ENCODE data around the gene EPS8L3.

EPS8L3 gene

DNA sequence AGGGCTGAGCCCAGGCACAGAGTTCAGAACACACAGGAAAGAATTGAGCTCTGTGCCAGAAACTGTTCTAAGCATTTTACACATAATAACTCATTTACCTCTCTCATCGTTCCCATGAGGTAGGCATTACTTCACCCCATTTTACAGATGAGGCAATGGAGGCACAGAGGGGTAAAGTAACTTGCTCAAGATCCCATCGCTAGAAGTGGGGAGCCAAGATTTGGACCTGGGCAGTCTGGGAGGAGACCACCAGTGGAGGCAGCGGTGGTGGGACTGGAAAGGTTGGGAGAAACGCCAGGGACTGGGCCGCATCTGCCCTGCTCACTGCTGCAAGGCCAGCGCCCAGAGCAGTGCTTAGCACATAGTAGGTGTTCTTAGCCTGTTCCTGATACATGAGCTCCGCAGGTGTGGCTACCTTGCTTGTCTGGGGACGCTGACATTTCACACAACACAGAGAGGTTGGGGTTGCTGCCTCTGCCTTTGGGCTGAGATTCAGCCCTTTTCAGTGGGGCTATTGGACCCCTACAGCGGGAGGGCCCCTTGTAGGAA lies 27.8 kb upstream of the EPS8L3 start:
- no peak overlapping the region for H3K4me3 ChIP-seq (ENCODE audit: low read length)
- H4K8ac ChIP-seq (ENCODE audit: low read depth, low read length): no peak overlapping the region
- H3K79me1 ChIP-seq (ENCODE audit: low read length): no peaks in the 10 kb centered on the region
- peak overlapping the region; percentile 66 for H3K56ac ChIP-seq (ENCODE audit: low read length)
- no peak overlapping the region for H4K5ac ChIP-seq (ENCODE audit: low read length)
- peak overlapping the region; percentile 0 for H2AK5ac ChIP-seq (ENCODE audit: low read length)
- H2BK15ac ChIP-seq (replicated peaks; ENCODE audit: low read depth): no peak overlapping the region
- WGBS (ENCODE audit: extremely low coverage, insufficient coverage, low lambda C conversion rate): no CpG with 5 or more reads among the region's 9 CpGs
- peak overlapping the region; percentile 62 for H3K27ac ChIP-seq (ENCODE audit: low read depth, low read length)
- peak overlapping the region; percentile 54 for H3K9ac ChIP-seq (ENCODE audit: low read length)
- H3K23ac ChIP-seq (ENCODE audit: low read length): no peak overlapping the region
- peaks cover 20% of the 10 kb centered on the region for H3K4me1 ChIP-seq (ENCODE audit: control insufficient read depth, low read depth, low read length)
- no peak overlapping the region for H3K4ac ChIP-seq (ENCODE audit: low read depth, low read length)
- H3K36me3 ChIP-seq (ENCODE audit: control insufficient read depth, insufficient read depth, low read length): no peaks in the 10 kb centered on the region
- H3K27me3 ChIP-seq (ENCODE audit: insufficient read depth, low read length, poor library complexity): no peaks in the 10 kb centered on the region
- no peak for DNase-seq
- H3K79me2 ChIP-seq (ENCODE audit: control insufficient read depth, insufficient read depth, low read length): no peaks in the 10 kb centered on the region
- H3K4me2 ChIP-seq (ENCODE audit: low read length): no peak overlapping the region
- H2BK5ac ChIP-seq (ENCODE audit: low read length): peak overlapping the region; percentile 14
- H2BK120ac ChIP-seq (ENCODE audit: low read depth, low read length): peak overlapping the region; percentile 14
- H3K18ac ChIP-seq (ENCODE audit: low read length): peak overlapping the region; percentile 41

DNA sequence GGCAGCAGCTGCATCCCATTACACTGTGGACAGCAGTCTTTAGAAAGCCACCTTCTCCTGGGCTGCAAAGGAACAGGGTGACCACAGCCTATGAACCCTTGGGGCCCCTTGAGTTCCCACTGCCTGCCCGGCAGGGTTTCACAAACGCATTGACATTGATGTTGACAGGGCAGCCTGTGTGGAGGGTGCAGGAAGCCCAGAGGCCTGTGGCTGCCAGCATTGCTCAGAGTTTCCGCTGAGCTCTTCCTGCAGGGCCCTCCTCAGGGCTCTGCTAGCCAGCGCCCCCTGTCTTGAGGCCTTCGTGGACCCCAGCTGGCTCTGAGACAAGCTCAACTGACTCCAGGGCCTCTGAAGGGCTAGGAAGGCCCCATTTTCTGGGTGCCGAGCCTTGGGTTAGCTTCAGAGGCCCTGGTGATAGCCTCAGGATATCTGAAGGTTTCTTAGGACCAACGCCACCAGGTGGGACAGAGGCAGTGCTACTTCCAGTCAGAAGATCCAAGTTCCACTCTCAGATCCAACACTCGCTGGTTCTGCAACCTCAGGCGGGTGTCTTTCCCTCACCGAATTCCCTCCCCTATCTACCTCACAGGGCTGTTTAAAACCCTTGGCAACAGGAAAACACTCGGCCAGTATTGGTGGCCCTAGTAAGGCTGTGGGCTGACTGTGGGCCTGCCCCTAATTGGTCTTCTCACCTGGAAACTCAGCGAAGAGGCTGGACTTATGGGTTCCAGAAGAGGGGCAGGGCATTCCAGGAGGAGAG lies 27.2 kb upstream of the EPS8L3 start:
- WGBS (ENCODE audit: extremely low coverage, insufficient coverage, low lambda C conversion rate): no CpG with 5 or more reads among the region's 12 CpGs
- Histone ChIP-seq H2AK5ac (ENCODE audit: low read length) (peak overlapping the region; percentile 0), H3K23ac (ENCODE audit: low read length) (no peak overlapping the region), H3K27me3 (ENCODE audit: insufficient read depth, low read length, poor library complexity) (no peaks in the 10 kb centered on the region), H2BK15ac (replicated peaks; ENCODE audit: low read depth) (no peak overlapping the region), H3K18ac (ENCODE audit: low read length) (peak overlapping the region; percentile 11), H3K4ac (ENCODE audit: low read depth, low read length) (no peak overlapping the region), H4K5ac (ENCODE audit: low read length) (no peak overlapping the region), H3K79me1 (ENCODE audit: low read length) (no peaks in the 10 kb centered on the region), H3K9ac (ENCODE audit: low read length) (peak overlapping the region; percentile 30), H3K56ac (ENCODE audit: low read length) (peak overlapping the region; percentile 66), H3K27ac (ENCODE audit: low read depth, low read length) (no peak overlapping the region), H3K4me2 (ENCODE audit: low read length) (no peak overlapping the region), H2BK120ac (ENCODE audit: low read depth, low read length) (no peak overlapping the region), H3K79me2 (ENCODE audit: control insufficient read depth, insufficient read depth, low read length) (no peaks in the 10 kb centered on the region), H3K36me3 (ENCODE audit: control insufficient read depth, insufficient read depth, low read length) (no peaks in the 10 kb centered on the region), H2BK5ac (ENCODE audit: low read length) (no peak overlapping the region), H3K4me3 (ENCODE audit: low read length) (no peak overlapping the region), H4K8ac (ENCODE audit: low read depth, low read length) (no peak overlapping the region), H3K4me1 (ENCODE audit: control insufficient read depth, low read depth, low read length) (peaks cover 20% of the 10 kb centered on the region)
- DNase-seq: peak; percentile 91

DNA sequence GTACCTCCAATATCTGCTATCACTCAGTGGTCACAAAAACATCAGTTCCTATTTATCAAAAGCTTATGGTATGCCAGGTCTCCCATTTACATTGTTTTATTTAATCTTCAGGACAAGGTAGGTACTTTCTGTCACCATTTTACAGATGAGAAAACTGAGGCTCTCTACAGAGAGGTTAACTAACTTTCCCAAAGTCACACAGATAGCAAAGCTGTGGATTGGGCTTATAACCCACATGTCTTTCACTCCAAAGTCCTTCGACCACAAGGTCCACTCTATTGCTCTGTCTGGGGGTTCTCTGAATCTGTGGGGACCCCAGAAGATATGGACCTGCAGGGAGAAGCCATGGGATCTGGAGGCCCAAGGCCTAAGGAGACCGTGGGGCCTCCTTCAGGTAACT lies 26.6 kb upstream of the EPS8L3 start:
- Histone ChIP-seq H3K27ac (ENCODE audit: low read depth, low read length) (no peak overlapping the region), H3K4me2 (ENCODE audit: low read length) (no peak overlapping the region), H2BK15ac (replicated peaks; ENCODE audit: low read depth) (no peak overlapping the region), H3K4ac (ENCODE audit: low read depth, low read length) (no peak overlapping the region), H2AK5ac (ENCODE audit: low read length) (no peak overlapping the region), H2BK5ac (ENCODE audit: low read length) (no peak overlapping the region), H3K4me1 (ENCODE audit: control insufficient read depth, low read depth, low read length) (peaks cover 20% of the 10 kb centered on the region), H3K36me3 (ENCODE audit: control insufficient read depth, insufficient read depth, low read length) (no peaks in the 10 kb centered on the region), H3K27me3 (ENCODE audit: insufficient read depth, low read length, poor library complexity) (no peaks in the 10 kb centered on the region), H4K5ac (ENCODE audit: low read length) (no peak overlapping the region), H3K23ac (ENCODE audit: low read length) (no peak overlapping the region), H2BK120ac (ENCODE audit: low read depth, low read length) (no peak overlapping the region), H3K79me1 (ENCODE audit: low read length) (no peaks in the 10 kb centered on the region), H3K9ac (ENCODE audit: low read length) (no peak overlapping the region), H4K8ac (ENCODE audit: low read depth, low read length) (no peak overlapping the region), H3K18ac (ENCODE audit: low read length) (no peak overlapping the region), H3K4me3 (ENCODE audit: low read length) (no peak overlapping the region), H3K56ac (ENCODE audit: low read length) (peak overlapping the region; percentile 30), H3K79me2 (ENCODE audit: control insufficient read depth, insufficient read depth, low read length) (no peaks in the 10 kb centered on the region)
- WGBS (ENCODE audit: extremely low coverage, insufficient coverage, low lambda C conversion rate): no CpG with 5 or more reads among the region's 2 CpGs
- no peak for DNase-seq

DNA sequence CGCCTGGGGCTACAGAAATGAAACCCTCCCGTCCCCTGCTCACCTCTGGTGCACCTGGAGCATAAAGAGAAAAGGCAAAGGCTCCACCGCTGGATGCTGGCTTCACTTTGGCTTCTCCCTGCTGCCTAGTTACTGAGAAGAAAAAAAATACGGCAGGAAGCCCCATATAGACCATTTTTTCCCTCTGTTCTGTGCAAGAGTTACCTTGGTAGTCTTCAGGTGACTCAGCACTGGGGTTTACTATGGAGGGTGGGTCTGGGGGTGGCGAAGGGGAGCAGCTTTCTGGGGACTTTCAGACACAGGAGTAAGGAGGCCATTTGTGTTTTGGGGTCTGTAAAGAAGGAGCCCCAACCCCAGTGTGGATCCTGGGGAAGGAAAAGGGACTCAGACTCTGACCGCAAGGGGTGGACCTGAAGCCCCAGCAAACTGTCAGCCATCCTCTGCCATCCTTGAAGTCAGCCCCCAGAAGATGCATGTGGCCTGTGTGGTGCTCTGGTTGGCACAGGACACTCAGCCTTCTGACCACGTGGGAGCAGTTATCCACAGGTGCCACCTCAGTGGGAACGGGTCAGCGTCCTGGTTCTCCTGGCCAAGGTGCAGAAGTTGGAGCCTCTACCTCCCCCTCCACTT lies 25.9 kb upstream of the EPS8L3 start:
- DNase-seq: no peak
- H2AK5ac ChIP-seq (ENCODE audit: low read length): peak overlapping the region; percentile 33
- no peak overlapping the region for H3K18ac ChIP-seq (ENCODE audit: low read length)

DNA sequence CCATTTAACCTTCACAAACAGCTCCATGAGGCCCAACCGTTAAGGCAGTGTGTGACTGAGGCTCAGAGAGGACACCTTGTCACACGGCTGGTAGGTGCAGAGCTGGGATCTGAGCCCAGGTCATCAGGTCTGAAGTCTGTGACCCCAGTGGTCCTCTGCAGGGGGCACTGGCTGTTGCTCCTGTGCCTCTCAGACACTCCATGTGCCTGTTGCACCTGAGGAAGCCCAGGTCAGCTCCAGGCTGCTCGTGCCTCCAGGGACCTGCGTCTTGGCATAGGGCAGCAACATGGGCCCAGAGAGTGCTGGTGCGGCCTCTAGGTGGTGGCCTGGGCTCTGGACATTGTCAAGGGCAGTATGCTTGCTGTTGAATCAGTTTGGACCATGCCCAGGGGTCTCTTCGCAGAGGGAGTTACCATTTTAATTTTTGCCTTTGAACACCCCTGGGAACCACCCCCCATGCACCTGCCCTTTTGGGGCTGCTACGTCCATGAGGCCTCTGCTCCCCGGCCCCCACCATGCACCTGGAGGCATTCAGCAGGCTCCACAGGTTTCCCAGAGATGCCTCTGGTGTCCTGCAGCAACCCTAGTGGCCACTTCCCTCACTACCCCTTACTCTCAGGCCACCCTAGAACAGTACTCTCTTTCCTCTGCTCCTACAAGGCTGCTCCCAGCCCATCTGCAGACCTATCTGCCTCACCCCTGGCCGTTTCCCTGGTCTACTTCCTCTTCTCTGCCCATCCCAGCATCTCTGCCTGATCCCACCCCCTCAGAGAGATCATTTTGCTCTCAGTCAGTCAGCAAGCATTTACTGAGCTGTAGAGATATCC lies 25.2 kb upstream of the EPS8L3 start:
- no CpG with 5 or more reads among the region's 9 CpGs for WGBS (ENCODE audit: extremely low coverage, insufficient coverage, low lambda C conversion rate)

More for the DNA sequence above, 25.9 kb upstream of the EPS8L3 start:
- H2BK15ac ChIP-seq (replicated peaks; ENCODE audit: low read depth): no peak overlapping the region
- no peak overlapping the region for H3K4me2 ChIP-seq (ENCODE audit: low read length)
- no peak overlapping the region for H3K23ac ChIP-seq (ENCODE audit: low read length)
- no peaks in the 10 kb centered on the region for H3K36me3 ChIP-seq (ENCODE audit: control insufficient read depth, insufficient read depth, low read length)
- no peak overlapping the region for H3K4ac ChIP-seq (ENCODE audit: low read depth, low read length)
- WGBS (ENCODE audit: extremely low coverage, insufficient coverage, low lambda C conversion rate): no CpG with 5 or more reads among the region's 9 CpGs
- no peak overlapping the region for H3K9ac ChIP-seq (ENCODE audit: low read length)
- H3K4me1 ChIP-seq (ENCODE audit: control insufficient read depth, low read depth, low read length): peaks cover 20% of the 10 kb centered on the region
- H4K5ac ChIP-seq (ENCODE audit: low read length): no peak overlapping the region
- no peaks in the 10 kb centered on the region for H3K27me3 ChIP-seq (ENCODE audit: insufficient read depth, low read length, poor library complexity)
- no peak overlapping the region for H3K4me3 ChIP-seq (ENCODE audit: low read length)
- no peak overlapping the region for H2BK120ac ChIP-seq (ENCODE audit: low read depth, low read length)
- H2BK5ac ChIP-seq (ENCODE audit: low read length): no peak overlapping the region
- no peaks in the 10 kb centered on the region for H3K79me1 ChIP-seq (ENCODE audit: low read length)
- peak overlapping the region; percentile 35 for H3K56ac ChIP-seq (ENCODE audit: low read length)
- H3K27ac ChIP-seq (ENCODE audit: low read depth, low read length): no peak overlapping the region
- H4K8ac ChIP-seq (ENCODE audit: low read depth, low read length): no peak overlapping the region
- H3K79me2 ChIP-seq (ENCODE audit: control insufficient read depth, insufficient read depth, low read length): no peaks in the 10 kb centered on the region

More for the DNA sequence above, 25.2 kb upstream of the EPS8L3 start:
- Histone ChIP-seq H3K4me3 (ENCODE audit: low read length) (no peak overlapping the region), H2BK15ac (replicated peaks; ENCODE audit: low read depth) (no peak overlapping the region), H2AK5ac (ENCODE audit: low read length) (no peak overlapping the region), H4K8ac (ENCODE audit: low read depth, low read length) (no peak overlapping the region), H3K27me3 (ENCODE audit: insufficient read depth, low read length, poor library complexity) (no peaks in the 10 kb centered on the region), H3K23ac (ENCODE audit: low read length) (no peak overlapping the region), H3K79me2 (ENCODE audit: control insufficient read depth, insufficient read depth, low read length) (no peaks in the 10 kb centered on the region), H3K9ac (ENCODE audit: low read length) (no peak overlapping the region), H3K36me3 (ENCODE audit: control insufficient read depth, insufficient read depth, low read length) (no peaks in the 10 kb centered on the region), H3K18ac (ENCODE audit: low read length) (no peak overlapping the region), H3K4me2 (ENCODE audit: low read length) (no peak overlapping the region), H3K79me1 (ENCODE audit: low read length) (no peaks in the 10 kb centered on the region), H2BK5ac (ENCODE audit: low read length) (no peak overlapping the region), H4K5ac (ENCODE audit: low read length) (no peak overlapping the region), H2BK120ac (ENCODE audit: low read depth, low read length) (no peak overlapping the region), H3K4me1 (ENCODE audit: control insufficient read depth, low read depth, low read length) (peaks cover 17% of the 10 kb centered on the region), H3K4ac (ENCODE audit: low read depth, low read length) (no peak overlapping the region), H3K56ac (ENCODE audit: low read length) (no peak overlapping the region), H3K27ac (ENCODE audit: low read depth, low read length) (no peak overlapping the region)
- DNase-seq: peak; percentile 85
